Heart left ventricle (tissue), 13 donors: ENCODE data around the gene TRIM52.
"Not testable (repeated sequence)": the region's sequence is repeated elsewhere in the genome, so short reads cannot be mapped to it uniquely, and the experiment has no call there.

Experiments used
- CTCF ChIP-seq, 12 donors: fragments of 200-600 bp; sonication (generic) in 4 of 12; IDR thresholded peaks; one replicate each; pipeline versions ENCODE4 v1.5.0 to v1.8.0; 2018 to 2022; ENCODE audit warnings: antibody characterized with exemption in 12 of 12, mild to moderate bottlenecking in 5 of 12
- POLR2A ChIP-seq, 2 donors: fragments of 450-650 bp; IDR thresholded peaks; one replicate each; pipeline ENCODE4 v1.6.1; 2017; ENCODE audit warnings: antibody characterized with exemption in 2 of 2, mild to moderate bottlenecking in 2 of 2, moderate library complexity in 2 of 2
- donor health status: ischemic (EF 13 %, LVEDD 7.1; RV severe dilation, severe dysfunction).
- donor health status: DM: no; HTN: yes; CAD: no.
- donor health status: DM: no; HTN: no; CAD: no.
- donor health status: ischemic (EF 25% LVEDD 6.9; RV normal size, moderate dysfunction).
- donor health status: ischemic (EF 25% LVEDD 5.7; RV mildly dilated, moderate dysfunction).
- donor health status: ischemic (EF 35%, LVEDD 5.7; RV mildly dilated, moderate dysfunction).
- donor health status: nonischemic (EF 11% LVEDD 7.7; RV severe dilation, severe dysfunction).
- donor health status: DM: yes; HTN: yes; CAD: no.
- donor health status: PGD.
- donor health status: ischemic (EF 29% LVEDD 5.4; RV normal size, mild dysfunction).
- donor health status: nonischemic (EF 23%, LVEDD 6.1; RV moderate dilation, normal function).

- TF ChIP-seq CTCF, POLR2A (IDR thresholded peaks at IDR 0.05): not testable (repeated sequence)
Measured at GRCh38 chr5:181282415-181282814, 21.5 kb upstream of the TRIM52 start.
